Ishikawa (cell line): Measurements from ENCODE around the gene GBF1.

Experiments used
- CEBPB ChIP-seq: IDR thresholded peaks from 2 replicates; pipeline ENCODE4 v1.6.1; 2012
- CREB1 ChIP-seq: IDR thresholded peaks from 2 replicates; pipeline ENCODE4 v1.6.1; 2012; ENCODE audit warnings: low read depth
- EP300 ChIP-seq: IDR thresholded peaks from 2 replicates; pipeline ENCODE4 v1.6.1; 2012; ENCODE audit warnings: borderline replicate concordance
- NFIC ChIP-seq: IDR thresholded peaks from 2 replicates; pipeline ENCODE4 v1.6.1; 2012
- RAD21 ChIP-seq: IDR thresholded peaks from 2 replicates; pipeline ENCODE4 v1.6.1; 2012; ENCODE audit warnings: low read depth
- TAF1 ChIP-seq: IDR thresholded peaks from 2 replicates; pipeline ENCODE4 v1.6.1; 2012; ENCODE audit warnings: low read depth, mild to moderate bottlenecking
- TEAD4 ChIP-seq: IDR thresholded peaks from 2 replicates; pipeline ENCODE4 v1.6.1; 2012
- ZBTB7A ChIP-seq: IDR thresholded peaks from 2 replicates; pipeline ENCODE4 v1.6.1; 2012; ENCODE audit warnings: low read depth
- TF ChIP-seq, protein P1 (sequence below): IDR thresholded peaks from 2 replicates; pipeline ENCODE4 v1.6.1; 2012; ENCODE audit warnings: low read depth, mild to moderate bottlenecking
- TF ChIP-seq, protein P2 (sequence below): IDR thresholded peaks from 2 replicates; pipeline ENCODE4 v1.6.1; 2012
- TF ChIP-seq, protein P3 (sequence below): IDR thresholded peaks from 2 replicates; pipeline ENCODE4 v1.6.1; 2012

DNA sequence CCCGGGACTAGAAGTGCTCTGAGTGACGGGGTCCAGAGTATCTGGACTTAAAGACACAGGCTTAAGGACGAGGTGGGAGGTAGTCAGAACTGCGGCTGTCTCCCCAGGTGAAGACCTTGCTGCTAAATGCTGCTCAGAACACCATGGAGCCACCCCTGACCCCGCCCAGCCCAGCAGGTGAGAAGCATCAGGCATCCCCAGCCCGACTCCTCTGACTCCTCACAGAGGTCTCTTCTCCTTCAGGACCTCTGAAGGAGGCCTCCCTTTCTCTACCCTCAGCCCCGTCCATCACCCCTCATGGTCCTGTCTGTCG lies 156.0 kb downstream of the GBF1 start:
- TF ChIP-seq EP300 (no peak), RAD21 (no peak), TAF1 (no peak), ZBTB7A (no peak), NFIC (no peak), CREB1 (no peak), TEAD4 (no peak), CEBPB (no peak)
- TF ChIP-seq, protein P1, sequence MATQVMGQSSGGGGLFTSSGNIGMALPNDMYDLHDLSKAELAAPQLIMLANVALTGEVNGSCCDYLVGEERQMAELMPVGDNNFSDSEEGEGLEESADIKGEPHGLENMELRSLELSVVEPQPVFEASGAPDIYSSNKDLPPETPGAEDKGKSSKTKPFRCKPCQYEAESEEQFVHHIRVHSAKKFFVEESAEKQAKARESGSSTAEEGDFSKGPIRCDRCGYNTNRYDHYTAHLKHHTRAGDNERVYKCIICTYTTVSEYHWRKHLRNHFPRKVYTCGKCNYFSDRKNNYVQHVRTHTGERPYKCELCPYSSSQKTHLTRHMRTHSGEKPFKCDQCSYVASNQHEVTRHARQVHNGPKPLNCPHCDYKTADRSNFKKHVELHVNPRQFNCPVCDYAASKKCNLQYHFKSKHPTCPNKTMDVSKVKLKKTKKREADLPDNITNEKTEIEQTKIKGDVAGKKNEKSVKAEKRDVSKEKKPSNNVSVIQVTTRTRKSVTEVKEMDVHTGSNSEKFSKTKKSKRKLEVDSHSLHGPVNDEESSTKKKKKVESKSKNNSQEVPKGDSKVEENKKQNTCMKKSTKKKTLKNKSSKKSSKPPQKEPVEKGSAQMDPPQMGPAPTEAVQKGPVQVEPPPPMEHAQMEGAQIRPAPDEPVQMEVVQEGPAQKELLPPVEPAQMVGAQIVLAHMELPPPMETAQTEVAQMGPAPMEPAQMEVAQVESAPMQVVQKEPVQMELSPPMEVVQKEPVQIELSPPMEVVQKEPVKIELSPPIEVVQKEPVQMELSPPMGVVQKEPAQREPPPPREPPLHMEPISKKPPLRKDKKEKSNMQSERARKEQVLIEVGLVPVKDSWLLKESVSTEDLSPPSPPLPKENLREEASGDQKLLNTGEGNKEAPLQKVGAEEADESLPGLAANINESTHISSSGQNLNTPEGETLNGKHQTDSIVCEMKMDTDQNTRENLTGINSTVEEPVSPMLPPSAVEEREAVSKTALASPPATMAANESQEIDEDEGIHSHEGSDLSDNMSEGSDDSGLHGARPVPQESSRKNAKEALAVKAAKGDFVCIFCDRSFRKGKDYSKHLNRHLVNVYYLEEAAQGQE: no peak
- TF ChIP-seq, protein P2, sequence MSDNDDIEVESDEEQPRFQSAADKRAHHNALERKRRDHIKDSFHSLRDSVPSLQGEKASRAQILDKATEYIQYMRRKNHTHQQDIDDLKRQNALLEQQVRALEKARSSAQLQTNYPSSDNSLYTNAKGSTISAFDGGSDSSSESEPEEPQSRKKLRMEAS: no peak
- TF ChIP-seq, protein P3, sequence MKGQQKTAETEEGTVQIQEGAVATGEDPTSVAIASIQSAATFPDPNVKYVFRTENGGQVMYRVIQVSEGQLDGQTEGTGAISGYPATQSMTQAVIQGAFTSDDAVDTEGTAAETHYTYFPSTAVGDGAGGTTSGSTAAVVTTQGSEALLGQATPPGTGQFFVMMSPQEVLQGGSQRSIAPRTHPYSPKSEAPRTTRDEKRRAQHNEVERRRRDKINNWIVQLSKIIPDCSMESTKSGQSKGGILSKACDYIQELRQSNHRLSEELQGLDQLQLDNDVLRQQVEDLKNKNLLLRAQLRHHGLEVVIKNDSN: no peak
